HG03108 (cell line): ENCODE data around the gene SPAG16.
"Not testable (repeated sequence)": the region's sequence is repeated elsewhere in the genome, so short reads cannot be mapped to it uniquely, and the experiment has no call there.

Experiments used
- ATAC-seq: cut with Tn5 transposase; IDR thresholded peaks from one replicate; pipeline ENCODE4 v1.9.1; 2021; ENCODE audit warnings: moderate library complexity; ENCODE audit not compliant: unreplicated experiment

Gene SPAG16

GRCh38 chr2:213407027-213407426 is 122.8 kb downstream of the SPAG16 start:
- ATAC-seq = not testable (repeated sequence)

- not testable (repeated sequence) for ATAC-seq
Measured at GRCh38 chr2:213408426-213409070, 124.3 kb downstream of the SPAG16 start.

- not testable (repeated sequence) for ATAC-seq
Measured at GRCh38 chr2:213410687-213411086, 126.4 kb downstream of the SPAG16 start.

- no peak for ATAC-seq
Measured at GRCh38 chr2:213411582-213412289, 127.5 kb downstream of the SPAG16 start.

- no peak for ATAC-seq
Measured at GRCh38 chr2:213415093-213415492, 130.8 kb downstream of the SPAG16 start.

- no peak for ATAC-seq
Measured at GRCh38 chr2:213416832-213417231, 132.6 kb downstream of the SPAG16 start.

GRCh38 chr2:213419980-213420379 is 135.7 kb downstream of the SPAG16 start:
- no peak for ATAC-seq

GRCh38 chr2:213420828-213421385 is 136.6 kb downstream of the SPAG16 start:
- no peak for ATAC-seq

GRCh38 chr2:213422211-213422610 is 137.9 kb downstream of the SPAG16 start:
- no peak for ATAC-seq

GRCh38 chr2:213425618-213426017 is 141.4 kb downstream of the SPAG16 start:
- no peak for ATAC-seq

GRCh38 chr2:213429516-213429915 is 145.3 kb downstream of the SPAG16 start:
- ATAC-seq = no peak

GRCh38 chr2:213443921-213444320 is 159.7 kb downstream of the SPAG16 start:
- no peak for ATAC-seq

- ATAC-seq = no peak
Measured at GRCh38 chr2:213451542-213452239, 167.4 kb downstream of the SPAG16 start.

GRCh38 chr2:213455316-213456008 is 171.2 kb downstream of the SPAG16 start:
- ATAC-seq = no peak

GRCh38 chr2:213475433-213475832 is 191.2 kb downstream of the SPAG16 start:
- no peak for ATAC-seq

- ATAC-seq = no peak
Measured at GRCh38 chr2:213476641-213477040, 192.4 kb downstream of the SPAG16 start.

GRCh38 chr2:213490087-213490486 is 205.8 kb downstream of the SPAG16 start:
- no peak for ATAC-seq

GRCh38 chr2:213491376-213491775 is 207.1 kb downstream of the SPAG16 start:
- ATAC-seq = no peak

- ATAC-seq = no peak
Measured at GRCh38 chr2:213496226-213496625, 212.0 kb downstream of the SPAG16 start.

- ATAC-seq = no peak
Measured at GRCh38 chr2:213500881-213501280, 216.6 kb downstream of the SPAG16 start.

GRCh38 chr2:213524164-213524563 is 239.9 kb downstream of the SPAG16 start:
- no peak for ATAC-seq
